Spleen (tissue), 11 donors: ENCODE data around the gene TSSC4. TPM values are rescaled to one million over a fixed set of nuclear protein-coding genes. Genes with fewer than 3 reads are reported as not detected.
"Not testable (repeated sequence)": the region's sequence is repeated elsewhere in the genome, so short reads cannot be mapped to it uniquely, and the experiment has no call there.

ENCODE experiments used
- DNase-seq: peaks from one replicate; pipeline ENCODE4 v3.0.0-alpha.2; 2020
- H3K27ac ChIP-seq, 8 donors: fragments of 200-600 bp; sonication (generic) in 7 of 8; 1 replicate in 4 of 8; 2 replicates in 4 of 8; pipeline versions ENCODE4 v1.5.0 to v1.8.0; 2016 to 2021; ENCODE audit warnings: inconsistent platforms in 4 of 8, mild to moderate bottlenecking in 4 of 8, moderate library complexity in 1 of 8
- H3K27me3 ChIP-seq, 7 donors: fragments of 200-600 bp; sonication (generic) in 6 of 7; replicated peaks in 1 of 7; 1 replicate in 4 of 7; 2 replicates in 3 of 7; pipeline versions ENCODE4 v1.5.0 to v1.8.0; 2016 to 2021; ENCODE audit warnings: inconsistent platforms in 3 of 7, mild to moderate bottlenecking in 1 of 7
- H3K36me3 ChIP-seq, 6 donors: fragments of 200-600 bp; sonication (generic) in 5 of 6; 1 replicate in 4 of 6; 2 replicates in 2 of 6; pipeline versions ENCODE4 v1.5.0 to v1.8.0; 2016 to 2021; ENCODE audit warnings: inconsistent platforms in 2 of 6
- H3K4me1 ChIP-seq, 6 donors: fragments of 200-600 bp; sonication (generic) in 5 of 6; 1 replicate in 3 of 6; 2 replicates in 3 of 6; pipeline versions ENCODE4 v1.5.0 to v1.8.0; 2016 to 2021; ENCODE audit warnings: inconsistent platforms in 3 of 6
- H3K4me3 ChIP-seq, 8 donors: fragments of 200-600 bp; sonication (generic) in 7 of 8; 1 replicate in 4 of 8; 2 replicates in 4 of 8; pipeline versions ENCODE4 v1.5.0 to v1.8.0; 2016 to 2021; ENCODE audit warnings: inconsistent platforms in 4 of 8, mild to moderate bottlenecking in 4 of 8, moderate library complexity in 2 of 8
- H3K9me3 ChIP-seq, 8 donors: fragments of 200-600 bp; sonication (generic) in 7 of 8; 1 replicate in 4 of 8; 2 replicates in 4 of 8; pipeline versions ENCODE4 v1.5.0 to v1.8.0; 2016 to 2021; ENCODE audit warnings: inconsistent platforms in 4 of 8
- CTCF ChIP-seq, 11 experiments: fragments of 200-600 bp in 7 of 11; fragments of 450-650 bp in 4 of 11; sonication (generic) in 4 of 11; IDR thresholded peaks in 8 of 11; conservative IDR thresholded peaks in 3 of 11; 1 replicate in 7 of 11; 2 replicates in 4 of 11; pipeline versions ENCODE4 v1.4.0 to v1.8.0; 2016 to 2021; ENCODE audit warnings: antibody characterized with exemption in 11 of 11, inconsistent platforms in 4 of 11, mild to moderate bottlenecking in 1 of 11
- POLR2A ChIP-seq, 3 donors: fragments of 450-650 bp; IDR thresholded peaks; one replicate each; pipeline ENCODE4 v1.5.1; 2017; ENCODE audit warnings: antibody characterized with exemption in 3 of 3, mild to moderate bottlenecking in 1 of 3
- POLR2AphosphoS5 ChIP-seq, 3 donors: sonication (generic); formaldehyde crosslinking; IDR thresholded peaks; one replicate each; pipeline ENCODE4 v1.5.1; 2017; ENCODE audit warnings: antibody characterized with exemption in 3 of 3
- WGBS, 5 donors: extraction: QIAGEN DNeasy Blood & Tissue Kit in 3 of 5; methylation state at CpG; one replicate each; pipeline versions ENCODE4 v1.1.5 to v1.1.7; 2013 to 2018; 5-methylcytosine and 5-hydroxymethylcytosine counted together
- intact Hi-C: fragments of 100-400 bp; cut with DNase I; formaldehyde crosslinking; loops from one replicate; pipeline ENCODE4 v1.15.0; 2023; ENCODE audit warnings: low total_unique reads
- polyA plus RNA-seq, 3 donors: library from polyadenylated mRNA; stranded (reverse); fragments of 200-250 nt; gene quantifications; one replicate each; pipeline ENCODE4 v1.2.1, GENCODE V29; 2013
- total RNA-seq, 7 donors: library from RNA; depleted of rRNA in 3 of 7; stranded (reverse); fragments of >200 nt in 3 of 7; fragmentation: NEBNext Ultra II Directional in 4 of 7; extraction: Animal tissue kit (Norgen Biotek cat#: 25700) in 4 of 7; gene quantifications; one replicate each; pipeline versions ENCODE4 v1.1.0 to v1.2.1, GENCODE V29; 2016 to 2021
- donor health status: healthy with polysubstance abuse.
- donor health status: DM: no; HTN: no; CAD: no; lungs with moderate emphysema.
- donor health status: DM: no; HTN: no; CAD: no.
- donor health status: Bipolar disorder and iron deficiency.
- donor health status: healthy.
- donor health status: DM: no; HTN: no; CAD: no.
- donor health status: DM: yes; HTN: yes; CAD: no.

Gene TSSC4
- total and polyA plus RNA-seq, 10 donors, result 28.7 to 94.4 (median 43.7) TPM

GRCh38 chr11:2355000-2355644, 45.4 kb upstream of the TSSC4 start:
- intact Hi-C loops, result no loop called here
- Histone ChIP-seq H3K9me3 (peaks cover 0 to 4% (median 0%) of the 10 kb centered on the region in 8 donors), H3K36me3 (no peaks in the 10 kb centered on the region), H3K4me1 (no peaks in the 10 kb centered on the region), H3K27me3 (no peaks in the 10 kb centered on the region), H3K4me3 (no peak overlapping the region), H3K27ac (no peak overlapping the region)
- WGBS, 5 donors, result 63 to 76% (median 72%) methylated on average over 6 to 7 of the region's 7 CpGs
- TF ChIP-seq CTCF (IDR thresholded peaks at IDR 0.05 in 8 of 11, conservative IDR thresholded peaks at IDR 0.05 in 3 of 11) (no peak), POLR2AphosphoS5 (IDR thresholded peaks at IDR 0.05) (no peak), POLR2A (IDR thresholded peaks at IDR 0.05) (no peak)
- DNase-seq, result no peak

- Histone ChIP-seq H3K4me1 (no peaks in the 10 kb centered on the region), H3K36me3 (no peaks in the 10 kb centered on the region), H3K9me3 (no peaks in the 10 kb centered on the region), H3K27ac (no peak overlapping the region), H3K27me3 (no peaks in the 10 kb centered on the region), H3K4me3 (no peak overlapping the region)
- intact Hi-C loops, result no loop called here
- 68 to 82% (median 80%) methylated on average over 6 to 8 of the region's 8 CpGs for WGBS, 5 donors
- DNase-seq, result no peak
- TF ChIP-seq POLR2A (IDR thresholded peaks at IDR 0.05), result no peak
- TF ChIP-seq CTCF (IDR thresholded peaks at IDR 0.05 in 8 of 11, conservative IDR thresholded peaks at IDR 0.05 in 3 of 11), result no peak
- TF ChIP-seq POLR2AphosphoS5 (IDR thresholded peaks at IDR 0.05), result no peak
Observed at GRCh38 chr11:2357246-2357645, 43.3 kb upstream of the TSSC4 start.

GRCh38 chr11:2357651-2358050, 42.9 kb upstream of the TSSC4 start:
- H3K27ac ChIP-seq, H3K9me3 ChIP-seq, H3K4me3 ChIP-seq, H3K36me3 ChIP-seq, DNase-seq, H3K27me3 ChIP-seq, H3K4me1 ChIP-seq, intact Hi-C loops: not testable (repeated sequence)
- WGBS, 5 donors, result 88 to 95% (median 93%) methylated on average over 12 to 13 of the region's 13 CpGs

- intact Hi-C loops, result no loop called here
- no peak for DNase-seq
- WGBS, 5 donors, result 71 to 87% (median 85%) methylated on average over 11 of the region's 11 CpGs
Observed at GRCh38 chr11:2358754-2359442, 41.7 kb upstream of the TSSC4 start.

More at GRCh38 chr11:2358754-2359442, 41.7 kb upstream of the TSSC4 start:
- no peaks in the 10 kb centered on the region for H3K9me3 ChIP-seq
- no peaks in the 10 kb centered on the region for H3K27me3 ChIP-seq
- H3K27ac ChIP-seq, result no peak overlapping the region
- H3K4me3 ChIP-seq, result no peak overlapping the region
- TF ChIP-seq CTCF (IDR thresholded peaks at IDR 0.05 in 8 of 11, conservative IDR thresholded peaks at IDR 0.05 in 3 of 11) (no peak), POLR2A (IDR thresholded peaks at IDR 0.05) (no peak), POLR2AphosphoS5 (IDR thresholded peaks at IDR 0.05) (no peak)
- H3K4me1 ChIP-seq, result peaks cover 0 to 7% (median 0%) of the 10 kb centered on the region in 6 donors
- no peaks in the 10 kb centered on the region for H3K36me3 ChIP-seq
